NOMO-1 treated with DMSO at 0.1 percent for 48 hours (cell line): ENCODE measurements around the gene TSC22D3.

Source experiments
- DNase-seq: peaks from one replicate; lab custom pipeline; 2025; ENCODE audit not compliant: unreplicated experiment; lab: John Stamatoyannopoulos, UW

The TSC22D3 gene

GRCh38 chrX:107760304-107761077, 15.1 kb downstream of the TSC22D3 start:
- DNase-seq, result no peak

GRCh38 chrX:107758231-107758766, 17.3 kb downstream of the TSC22D3 start:
- DNase-seq, result no peak

GRCh38 chrX:107755721-107756120, 19.9 kb downstream of the TSC22D3 start:
- DNase-seq, result no peak

- peak; percentile 86 for DNase-seq
These were observed 22.4 kb downstream of the TSC22D3 start for GRCh38 chrX:107753187-107753586.

- no peak for DNase-seq
These were observed 22.9 kb downstream of the TSC22D3 start for GRCh38 chrX:107752714-107753113.

- DNase-seq, result no peak
These were observed 23.5 kb downstream of the TSC22D3 start for GRCh38 chrX:107752043-107752442.

- DNase-seq, result no peak
These were observed 24.6 kb downstream of the TSC22D3 start for GRCh38 chrX:107750861-107751445.

- no peak for DNase-seq
These were observed 25.3 kb downstream of the TSC22D3 start for GRCh38 chrX:107750263-107750662.

GRCh38 chrX:107748506-107748905, 27.1 kb downstream of the TSC22D3 start:
- DNase-seq, result no peak

- DNase-seq, result no peak
These were observed 27.9 kb downstream of the TSC22D3 start for GRCh38 chrX:107747596-107748161.

- DNase-seq, result no peak
These were observed 30.7 kb downstream of the TSC22D3 start for GRCh38 chrX:107744868-107745267.

GRCh38 chrX:107743995-107744394, 31.6 kb downstream of the TSC22D3 start:
- DNase-seq, result no peak

GRCh38 chrX:107742700-107743191, 32.8 kb downstream of the TSC22D3 start:
- no peak for DNase-seq

GRCh38 chrX:107741404-107741790, 34.2 kb downstream of the TSC22D3 start:
- DNase-seq, result no peak

GRCh38 chrX:107739541-107739940, 36.0 kb downstream of the TSC22D3 start:
- no peak for DNase-seq

- DNase-seq, result no peak
These were observed 36.8 kb downstream of the TSC22D3 start for GRCh38 chrX:107738768-107739167.

- no peak for DNase-seq
These were observed 37.3 kb downstream of the TSC22D3 start for GRCh38 chrX:107738272-107738671.

GRCh38 chrX:107736781-107737531, 38.6 kb downstream of the TSC22D3 start:
- DNase-seq, result no peak

GRCh38 chrX:107734646-107735045, 40.9 kb downstream of the TSC22D3 start:
- DNase-seq, result no peak

- no peak for DNase-seq
These were observed 41.9 kb downstream of the TSC22D3 start for GRCh38 chrX:107733686-107734085.

- no peak for DNase-seq
These were observed 43.6 kb downstream of the TSC22D3 start for GRCh38 chrX:107731831-107732502.
